Activated CD4-positive, alpha-beta T cell treated with anti-CD3 and anti-CD28 coated beads, Interleukin-10, Interleukin-2, amounts not matched to agents 100 ng/mL and 50 ng/mL, durations not matched to agents 16 hours and 8 hours (primary cell): Measurements from ENCODE around the gene MAPKAP1.

Experiments
- DNase-seq: peaks from one replicate; pipeline ENCODE4 v3.0.0-alpha.2; 2020

Gene MAPKAP1

DNA sequence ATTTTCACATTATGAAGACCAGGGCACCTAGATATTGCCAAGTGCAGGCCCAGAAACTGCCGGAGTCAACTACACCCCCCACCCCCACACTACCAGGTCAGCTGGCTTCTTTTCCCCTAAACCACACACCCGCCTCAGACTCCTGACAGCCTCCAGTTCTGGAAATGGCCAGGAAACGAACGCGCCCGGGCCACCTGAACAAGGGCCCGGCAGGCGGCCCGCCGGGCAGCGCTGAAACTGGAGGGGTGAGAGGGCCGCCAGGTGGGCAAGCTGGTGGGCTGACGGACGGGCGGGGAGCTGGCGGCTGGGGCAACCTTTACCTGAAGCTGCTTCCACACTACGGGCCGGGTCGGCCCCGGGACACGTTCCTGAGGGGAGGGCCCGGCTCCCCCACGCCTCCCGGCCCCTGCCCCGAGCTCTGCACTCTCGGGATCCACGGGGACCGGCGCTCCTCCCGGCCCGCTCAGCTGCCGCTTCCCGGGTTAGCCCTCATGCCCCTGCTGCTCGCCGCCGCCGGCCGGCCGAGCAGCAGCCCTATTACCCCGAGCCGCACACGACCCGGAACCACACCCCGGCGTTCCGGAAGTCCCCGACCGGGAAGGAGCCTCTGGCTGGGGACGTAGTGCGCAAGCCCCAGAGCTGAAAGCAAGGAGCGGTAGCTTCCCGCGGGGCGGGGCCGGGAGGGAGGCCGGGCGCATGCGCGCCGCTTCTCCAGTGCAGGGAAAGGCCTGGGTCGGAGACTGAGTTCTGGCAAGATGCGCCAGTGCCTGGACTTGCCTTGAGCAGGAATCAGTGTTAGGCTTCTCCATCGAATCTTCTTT is at the start of gene MAPKAP1:
Gene MAPKAP1, minus strand, starts transcription at position 558 of the 821 bp plus-strand sequence. CDS start 34,634 bp downstream, outside the sequence.
- peak; percentile 98 for DNase-seq

DNA sequence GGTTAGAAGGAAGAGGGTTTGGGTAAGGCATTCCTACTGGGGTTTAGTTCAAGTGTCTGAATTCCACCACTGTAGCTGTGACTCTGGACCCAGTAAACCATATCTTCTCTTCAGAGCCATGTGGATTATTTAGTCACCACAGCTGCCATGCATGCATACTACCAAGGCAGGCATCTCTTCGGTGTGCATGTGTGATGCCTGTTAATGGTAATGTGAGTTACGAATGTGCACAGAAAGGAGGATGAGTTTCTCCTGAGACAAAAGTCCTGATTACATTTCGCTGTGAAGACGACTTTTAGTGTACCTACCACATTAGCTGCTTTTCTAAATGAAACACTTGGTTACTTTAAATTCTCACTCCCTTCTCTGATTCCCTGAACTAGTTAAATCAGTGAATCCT is 49.5 kb upstream of the MAPKAP1 start:
- DNase-seq = no peak

DNA sequence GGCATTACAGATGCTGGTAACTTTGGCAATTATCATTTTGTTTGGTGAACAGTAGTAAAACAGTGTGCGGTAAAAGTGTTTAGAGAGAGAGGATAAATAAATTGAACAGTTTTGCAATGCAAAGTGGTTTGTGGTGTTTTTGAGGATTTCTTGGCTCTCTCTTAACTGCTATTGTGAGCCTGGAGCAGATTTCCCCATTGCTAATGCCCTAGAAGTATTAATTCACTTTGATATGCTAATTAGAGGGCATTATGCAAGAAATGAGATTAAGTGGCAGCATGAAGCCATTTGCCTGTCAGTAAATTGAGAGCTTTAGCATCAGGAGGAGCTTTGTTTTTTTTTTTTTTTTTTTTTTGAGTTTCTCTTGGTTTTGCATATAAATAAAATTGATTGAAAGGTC is 48.3 kb upstream of the MAPKAP1 start:
- no peak for DNase-seq

DNA sequence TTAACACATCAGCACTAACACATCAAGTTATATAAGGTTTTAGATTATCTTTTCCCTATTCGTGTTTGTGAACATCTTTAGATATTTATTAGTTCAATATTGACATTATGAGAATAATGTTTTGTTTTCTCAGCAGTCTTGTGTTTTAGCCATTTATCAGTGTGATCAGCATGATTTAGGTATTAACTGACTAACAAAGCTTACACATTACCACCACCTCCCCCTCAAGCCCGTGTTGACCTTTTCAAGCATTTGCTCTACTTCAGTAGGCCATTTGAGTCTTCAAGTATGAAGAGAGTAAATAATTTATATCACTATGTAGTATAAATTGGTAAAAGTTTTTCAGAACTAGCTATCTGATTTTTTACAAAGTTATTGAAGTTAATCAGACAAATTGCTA is 47.1 kb upstream of the MAPKAP1 start:
- no peak for DNase-seq

DNA sequence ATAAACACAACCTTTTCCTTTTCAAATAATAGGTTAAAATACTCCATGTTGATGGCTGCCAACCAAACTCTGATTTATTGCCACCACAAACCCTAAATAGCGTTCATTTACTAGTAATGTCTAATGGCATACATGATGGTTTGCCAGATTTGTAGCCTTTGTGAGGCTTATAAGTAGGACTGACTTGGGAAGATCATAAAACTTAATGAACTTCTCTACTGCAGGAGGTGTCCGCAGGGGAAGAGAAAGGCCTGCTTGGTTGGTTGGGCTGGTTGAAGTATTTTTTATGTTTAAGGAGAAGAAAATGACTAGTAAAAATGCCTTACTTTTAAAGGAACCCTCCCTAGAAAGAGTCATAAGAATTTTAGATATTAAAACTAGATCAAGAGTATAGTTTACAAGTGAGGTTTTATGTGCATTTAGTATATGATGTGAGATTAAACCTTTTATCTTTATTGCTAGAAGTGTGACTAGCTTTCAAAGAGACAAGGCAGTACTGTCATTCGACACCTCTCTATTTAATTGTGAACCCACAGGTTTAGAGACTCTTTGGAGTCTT is 45.1 kb upstream of the MAPKAP1 start:
- no peak for DNase-seq

DNA sequence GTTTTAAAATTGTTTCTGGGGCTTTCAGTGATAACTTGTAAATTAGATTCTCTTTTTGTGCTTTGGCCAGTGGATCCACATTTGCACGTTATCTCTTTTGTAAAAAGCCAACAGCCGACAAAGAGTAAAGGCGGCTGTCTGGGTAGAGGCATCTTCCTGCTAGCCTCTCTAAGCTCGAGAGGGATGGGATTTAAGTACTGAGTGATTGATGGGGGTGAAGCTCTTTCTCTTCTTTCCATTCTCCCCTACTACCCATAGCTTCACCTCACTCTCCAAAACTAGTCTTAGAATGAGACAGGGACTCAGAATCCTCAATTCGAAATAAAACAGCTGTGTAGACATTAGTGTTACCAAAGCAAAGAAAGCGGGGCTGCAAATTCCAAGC is 43.6 kb upstream of the MAPKAP1 start:
- DNase-seq = no peak

DNA sequence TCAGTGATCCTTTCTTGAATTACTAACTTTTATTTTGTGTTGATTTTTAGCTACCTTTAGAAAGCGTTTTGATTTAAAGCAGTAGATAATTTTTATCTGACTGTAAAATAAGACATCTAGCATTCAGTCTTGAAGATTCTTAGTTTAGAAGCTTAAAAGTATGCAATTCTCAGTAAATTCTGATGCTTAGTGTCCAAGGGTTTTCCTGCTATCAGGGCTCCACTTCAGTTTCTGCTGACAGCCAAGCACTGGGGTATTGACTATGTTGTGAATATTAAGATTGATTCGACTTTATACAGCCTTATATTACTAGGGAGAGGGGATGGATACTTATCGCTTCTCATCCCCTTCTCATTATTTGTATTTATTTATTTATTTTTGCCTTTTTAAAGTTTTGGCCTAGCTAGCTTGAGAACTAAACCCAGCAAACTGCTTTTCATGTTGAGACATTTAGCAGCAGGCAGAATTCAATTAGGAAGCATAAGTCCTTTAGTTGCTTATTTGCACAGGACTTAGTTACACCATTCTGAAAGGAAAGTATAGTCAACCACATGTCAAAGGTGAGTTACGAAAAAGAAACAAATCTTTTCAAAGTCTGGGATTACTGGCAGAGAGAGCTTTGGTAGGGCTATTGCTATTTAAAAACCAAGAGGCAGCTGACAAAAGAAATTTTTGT is 43.1 kb upstream of the MAPKAP1 start:
- no peak for DNase-seq

DNA sequence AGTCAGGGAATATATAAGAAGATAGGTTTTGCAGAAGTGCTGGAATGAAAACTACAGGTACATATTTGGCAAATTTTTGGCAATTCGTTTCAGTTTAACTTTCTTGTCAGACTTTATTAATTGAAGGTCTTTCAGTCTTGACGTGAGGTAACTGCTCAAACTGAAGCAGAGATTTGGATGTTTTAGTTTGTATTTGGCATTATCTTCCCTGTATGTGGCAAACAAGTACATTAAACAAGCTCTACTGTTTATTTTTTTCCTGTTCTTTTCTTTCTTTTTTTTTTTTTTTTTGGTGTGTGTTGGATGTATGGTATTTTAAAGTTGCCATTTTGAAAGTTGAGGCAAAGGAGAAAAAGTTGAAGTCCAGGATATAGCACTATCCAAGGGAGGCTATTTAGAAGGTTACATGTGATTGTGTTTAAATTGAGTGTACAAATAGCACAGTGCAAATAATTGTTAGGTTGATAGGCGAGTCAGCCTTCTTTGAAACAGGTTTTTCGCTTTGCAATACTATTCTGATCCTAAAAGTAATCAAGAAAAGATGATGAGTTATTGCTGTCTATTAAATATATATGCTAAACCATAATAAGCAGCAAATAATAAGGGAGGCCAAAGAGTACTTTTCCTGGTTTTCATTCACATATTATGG is 42.4 kb upstream of the MAPKAP1 start:
- DNase-seq = no peak

DNA sequence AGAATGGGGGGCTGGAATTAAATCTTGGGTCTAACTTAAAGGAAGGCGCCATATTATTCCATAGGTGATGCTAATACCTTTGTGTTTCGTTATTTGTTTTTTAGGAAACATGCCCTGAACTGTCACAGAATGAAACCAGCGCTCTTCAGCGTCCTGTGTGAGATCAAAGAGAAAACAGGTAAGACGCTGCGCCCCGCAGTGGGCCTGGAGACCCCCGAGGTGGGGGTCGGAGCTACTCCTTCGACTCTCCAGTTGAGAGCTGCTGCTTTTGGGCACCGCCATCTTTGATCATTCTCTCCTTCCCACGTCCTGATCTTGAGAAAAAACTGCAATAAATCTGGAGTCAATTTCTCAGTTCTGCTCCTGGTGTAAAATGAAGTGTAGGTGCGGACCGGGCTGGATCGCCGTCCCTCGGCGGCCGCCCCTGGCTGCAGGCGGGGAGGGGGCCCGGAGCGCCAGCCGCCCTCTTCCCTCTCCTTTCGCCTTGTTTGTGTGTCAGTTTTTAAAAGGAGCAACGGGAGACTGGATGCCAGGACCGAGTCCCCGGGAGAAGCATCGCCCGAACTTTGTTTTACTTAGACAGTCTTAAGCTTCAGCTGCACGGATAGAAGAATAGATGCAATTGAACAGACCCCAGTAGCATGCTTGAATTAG is 41.6 kb upstream of the MAPKAP1 start:
- no peak for DNase-seq

DNA sequence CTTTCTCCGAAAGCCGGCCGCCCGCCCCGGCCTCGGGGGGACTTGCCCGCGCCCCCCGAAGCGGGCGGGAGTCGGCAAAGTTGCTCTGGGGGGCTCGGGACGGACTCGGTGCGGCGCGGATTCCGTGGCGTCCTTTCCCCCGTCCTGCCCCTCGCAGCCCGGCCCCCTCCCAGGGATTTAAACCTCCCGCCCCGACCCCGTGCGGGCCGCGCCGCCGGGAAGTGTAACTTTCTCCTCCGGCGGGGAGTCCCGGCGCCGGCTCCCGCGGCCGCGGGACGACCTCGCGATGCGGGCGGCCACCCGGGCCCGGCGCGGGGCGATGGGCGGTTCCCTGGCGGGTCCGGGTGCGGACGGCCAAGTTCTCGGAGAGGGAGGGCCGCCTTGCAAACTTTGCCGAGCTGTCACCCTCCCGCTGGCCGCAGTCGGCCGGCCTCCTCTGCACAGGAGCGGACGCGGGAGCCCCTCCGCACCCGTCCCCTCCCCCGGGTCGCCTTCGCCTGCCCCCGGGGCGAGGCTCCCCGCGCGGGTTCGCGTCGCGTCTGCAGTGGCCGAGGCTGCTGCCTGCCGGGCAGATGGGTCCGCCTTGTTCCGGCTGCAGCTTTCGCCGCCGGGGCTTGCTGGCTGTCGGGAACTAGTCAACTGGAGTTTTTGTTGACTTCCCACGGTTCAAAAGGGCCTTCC is 40.9 kb upstream of the MAPKAP1 start:
- peak; percentile 41 for DNase-seq

DNA sequence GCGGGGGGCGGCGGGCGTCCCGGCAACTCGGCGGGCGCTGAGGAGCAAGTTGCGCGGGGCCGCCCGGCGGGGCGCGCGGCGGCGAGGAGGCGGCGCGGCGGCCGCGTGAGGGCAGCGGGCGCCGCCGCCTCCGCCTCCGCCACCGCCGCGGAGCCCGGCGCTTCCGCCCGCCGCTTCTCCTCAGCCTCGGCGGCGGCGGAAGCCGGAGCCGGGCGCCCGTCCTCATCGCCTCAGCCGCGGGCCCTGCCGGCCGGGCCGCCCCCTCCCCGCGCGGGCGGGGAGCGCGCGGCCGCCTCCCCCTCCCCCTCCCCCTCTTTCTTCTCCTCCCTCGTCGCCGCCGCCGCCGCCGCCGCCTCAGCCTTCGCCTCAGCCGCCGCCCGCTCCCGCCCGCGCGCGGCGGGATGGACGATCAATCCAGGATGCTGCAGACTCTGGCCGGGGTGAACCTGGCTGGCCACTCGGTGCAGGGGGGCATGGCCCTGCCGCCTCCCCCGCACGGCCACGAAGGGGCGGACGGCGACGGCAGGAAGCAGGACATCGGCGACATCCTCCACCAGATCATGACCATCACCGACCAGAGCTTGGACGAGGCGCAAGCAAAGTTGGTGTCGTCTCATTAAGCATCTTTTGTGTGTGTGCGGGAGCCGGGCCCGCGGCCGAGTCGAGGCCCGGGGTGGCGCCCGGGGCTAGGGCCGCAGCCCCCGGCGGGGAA is 40.2 kb upstream of the MAPKAP1 start, which contains the start of gene PBX3:
Gene PBX3, plus strand, starts transcription at position 321 of the 712 bp plus-strand sequence.
- peak; percentile 42 for DNase-seq

DNA sequence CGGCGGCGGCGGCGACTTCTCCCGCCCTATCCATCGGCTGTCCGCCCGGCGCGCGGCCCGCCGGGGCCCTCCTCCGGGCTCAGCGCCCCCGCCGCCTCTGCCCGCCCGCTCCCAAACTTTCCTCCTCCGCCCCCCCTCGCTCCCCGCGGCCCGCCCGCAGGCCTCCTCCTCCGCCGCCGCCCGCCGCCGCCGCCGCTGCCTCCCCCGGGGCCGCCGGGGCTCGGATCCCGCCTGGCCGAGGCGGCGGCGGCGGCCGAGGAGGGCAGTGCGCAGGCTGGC is 39.7 kb upstream of the MAPKAP1 start:
- DNase-seq = no peak

DNA sequence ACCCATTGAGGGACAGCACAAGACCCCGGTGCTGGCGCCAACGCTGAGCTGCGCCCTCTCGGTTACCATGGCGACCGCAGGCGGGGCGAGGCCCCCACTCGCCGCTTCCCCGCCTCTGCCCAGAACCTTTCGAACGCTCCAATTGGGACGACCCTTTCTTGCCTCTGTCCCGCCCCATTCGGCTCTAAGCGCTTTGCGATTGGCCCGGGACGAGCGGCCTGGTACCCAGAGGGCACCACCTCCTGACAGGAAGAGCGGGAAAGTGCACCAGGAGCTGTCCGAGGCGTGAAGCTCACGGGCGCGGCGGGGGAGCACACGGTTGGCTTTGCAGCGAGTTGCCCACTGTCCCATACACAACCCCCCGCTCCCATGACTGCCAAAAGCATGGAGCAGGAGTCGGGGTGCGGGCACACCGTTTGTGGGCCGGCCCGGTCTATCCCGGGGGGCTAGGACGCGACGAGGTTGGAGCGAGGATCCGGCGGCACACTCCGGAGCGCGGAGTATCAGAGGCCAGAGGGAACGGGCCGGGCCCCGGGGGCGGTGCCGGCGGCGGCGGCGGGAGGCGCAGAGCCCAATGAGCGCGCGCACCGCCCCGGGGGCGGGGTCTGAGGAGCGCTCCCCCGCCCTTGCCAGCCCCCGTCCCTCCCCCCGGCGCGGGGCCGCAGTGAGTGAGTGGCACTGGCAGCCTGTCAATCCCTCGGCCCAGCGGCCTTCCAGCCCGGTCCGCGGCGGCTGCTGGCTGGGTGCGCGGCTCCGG is 39.2 kb upstream of the MAPKAP1 start:
- peak; percentile 97 for DNase-seq

DNA sequence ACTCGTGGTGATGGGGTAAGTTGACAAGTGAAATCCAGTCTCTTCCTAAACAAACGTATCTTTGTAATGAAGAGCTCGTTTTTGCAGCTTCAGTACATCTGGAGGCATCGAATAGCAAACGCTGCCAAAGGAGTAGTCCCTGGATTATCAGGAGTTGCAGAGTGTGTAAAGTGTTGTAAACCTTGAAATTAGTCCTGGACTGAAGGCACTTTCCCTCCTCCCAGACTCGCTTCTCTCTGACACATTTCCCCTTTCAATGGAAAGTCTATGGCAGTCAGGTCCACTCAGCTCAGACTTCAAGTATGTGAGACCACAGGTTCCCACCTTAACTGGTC is 38.6 kb upstream of the MAPKAP1 start:
- no peak for DNase-seq

DNA sequence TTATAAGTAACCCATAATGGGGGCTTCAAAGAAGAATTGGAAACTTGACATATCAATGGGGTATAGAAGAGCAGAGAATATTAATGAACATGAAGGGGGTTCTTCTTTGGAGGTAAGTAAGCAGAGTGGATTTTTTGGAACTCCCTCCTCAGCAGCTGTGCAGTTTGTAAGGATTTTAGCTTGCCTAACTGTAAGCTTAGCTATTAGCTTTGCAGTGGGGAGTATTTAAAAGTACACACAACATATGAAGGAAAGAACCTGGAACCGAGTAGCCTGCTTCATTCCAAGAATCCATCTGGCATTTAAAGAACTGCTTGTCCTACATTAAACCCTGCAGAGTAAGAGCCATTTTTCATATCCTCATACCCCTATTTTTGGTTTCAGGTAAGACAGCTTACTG is 38.0 kb upstream of the MAPKAP1 start:
- no peak for DNase-seq

DNA sequence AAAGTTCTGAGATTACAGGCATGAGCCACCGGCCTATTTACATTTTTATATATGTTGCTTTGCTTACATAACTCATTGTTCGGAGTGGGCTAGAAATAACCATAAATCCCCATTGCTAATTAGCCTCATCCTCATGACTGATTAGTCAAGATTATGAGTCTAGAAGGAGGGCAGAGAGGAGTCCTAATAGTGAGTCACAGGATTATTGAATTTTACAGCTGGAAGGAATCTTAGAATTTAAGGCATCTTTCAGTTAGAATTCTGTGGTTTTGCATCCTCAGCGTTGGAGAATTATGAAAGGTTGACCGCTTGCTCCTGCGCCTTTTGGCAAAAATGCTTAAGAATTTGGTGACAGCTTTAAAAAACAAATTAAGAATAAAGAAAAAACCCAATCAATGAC is 37.6 kb upstream of the MAPKAP1 start:
- no peak for DNase-seq

DNA sequence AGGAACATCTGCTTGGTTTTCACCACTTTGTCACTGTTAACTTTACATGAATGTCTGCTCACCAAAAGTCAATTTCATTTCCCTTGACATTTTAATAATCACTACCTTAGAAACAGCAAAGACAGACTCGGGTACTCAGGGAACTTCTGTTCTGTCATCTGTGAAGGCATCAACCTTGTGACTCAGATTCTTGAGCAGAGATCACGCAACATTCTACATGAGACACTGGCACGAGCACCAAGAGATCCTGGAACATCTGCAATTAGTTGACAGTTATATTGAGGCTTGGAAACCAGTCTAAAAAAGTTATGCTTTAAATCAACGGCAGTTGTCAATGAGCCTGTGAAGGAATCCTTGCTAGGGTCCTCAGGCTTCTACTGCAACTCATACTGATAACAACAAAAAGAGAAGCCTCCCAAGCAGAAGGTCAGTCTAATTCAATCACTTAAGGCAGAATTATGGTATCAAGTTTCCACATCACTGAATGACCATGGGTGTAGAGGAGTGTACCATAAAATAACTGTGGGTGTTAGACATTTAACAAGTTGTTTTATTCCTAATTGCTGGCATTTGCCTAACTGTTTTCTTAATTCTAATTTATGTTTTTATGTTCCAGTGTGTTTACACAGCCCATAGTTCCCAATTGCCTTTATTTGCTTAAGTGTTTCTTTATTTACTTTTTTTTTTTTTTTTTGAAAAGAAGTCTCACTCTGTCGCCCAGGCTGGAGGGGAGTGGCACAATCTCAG is 36.8 kb upstream of the MAPKAP1 start:
- no peak for DNase-seq

DNA sequence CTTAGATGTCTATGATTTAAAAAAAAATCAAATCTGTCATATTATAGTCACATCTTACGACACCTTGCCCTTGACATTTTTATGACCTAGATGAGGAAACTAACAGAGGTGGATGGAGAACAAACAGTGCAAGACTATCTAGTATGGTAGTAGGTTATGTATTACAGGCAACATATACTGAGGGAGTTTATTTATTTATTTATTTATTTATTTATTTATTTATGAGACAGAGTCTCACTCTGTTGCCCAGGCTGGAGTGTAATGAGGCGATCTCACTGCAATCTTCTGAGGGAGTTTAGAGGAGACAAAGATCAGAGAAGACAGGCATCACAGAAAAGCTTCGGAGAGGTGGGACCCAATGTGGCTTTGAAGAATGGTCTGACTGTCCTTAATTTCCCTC is 35.6 kb upstream of the MAPKAP1 start:
- DNase-seq = no peak

DNA sequence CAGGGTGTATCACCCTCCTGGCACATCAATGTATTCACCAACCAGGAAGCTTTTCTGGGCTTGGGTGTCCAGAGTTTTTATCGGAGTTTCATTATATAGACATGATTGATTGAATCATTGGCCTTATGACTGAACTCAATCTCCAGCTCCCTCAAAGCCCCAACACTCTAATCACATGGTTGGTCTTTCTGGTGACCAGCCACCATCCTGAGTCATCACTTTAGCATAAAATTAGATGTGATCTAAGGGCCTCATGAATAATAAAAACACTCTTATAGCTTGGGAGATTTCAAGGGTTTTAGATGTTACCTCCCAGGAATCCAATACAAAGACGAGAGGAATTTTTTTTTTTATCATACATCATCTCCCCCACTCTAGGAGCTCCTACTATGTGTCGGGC is 32.4 kb upstream of the MAPKAP1 start:
- DNase-seq = no peak

DNA sequence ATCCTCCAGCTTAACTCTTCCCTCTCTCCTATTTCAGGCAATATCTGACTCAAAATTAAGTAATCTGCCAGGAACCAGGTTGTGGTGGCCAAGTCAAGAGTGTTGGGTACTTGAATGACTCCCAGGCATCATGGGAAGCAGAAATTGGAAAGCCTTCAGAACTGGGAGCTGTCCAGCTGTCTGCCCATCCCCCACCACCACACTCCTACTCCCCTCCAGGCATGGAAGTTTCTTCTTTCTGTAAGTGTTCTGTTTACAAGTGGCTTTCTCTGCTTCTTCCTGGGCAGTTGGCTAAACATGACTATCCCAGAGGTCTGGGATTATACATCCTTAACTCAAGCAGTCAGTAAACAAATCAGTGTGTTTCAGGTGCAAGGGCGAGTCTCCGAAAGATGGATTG is 25.6 kb upstream of the MAPKAP1 start:
- no peak for DNase-seq

DNA sequence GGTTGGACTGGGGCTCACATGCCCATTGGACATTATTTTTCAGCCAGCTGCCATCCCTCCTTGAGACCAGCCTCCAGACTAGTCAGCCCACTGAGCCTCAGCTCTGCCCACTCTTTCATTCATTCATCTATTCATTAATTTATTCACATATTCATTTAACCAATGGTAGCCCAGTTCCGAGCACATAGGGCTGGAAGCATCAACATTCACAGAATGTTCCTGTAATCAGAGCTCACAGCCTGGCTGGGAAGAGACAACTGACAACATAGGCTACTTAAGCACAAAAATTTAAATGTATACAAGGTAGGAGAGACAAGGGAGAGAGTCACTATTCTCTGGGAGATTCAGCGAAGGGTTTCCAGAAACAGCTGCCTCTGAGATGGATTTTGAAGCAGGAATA is 23.2 kb upstream of the MAPKAP1 start:
- DNase-seq = no peak
